Measurements from ENCODE around the gene CRHR1. TPM values are rescaled to one million over a fixed set of nuclear protein-coding genes. Genes with fewer than 3 reads are reported as not detected.

Gene CRHR1
- total RNA-seq, 4 donors from 2014 or later: 0.25 to 3.7 (median 1.5) TPM

- DNase-seq (ENCODE audit: low spot score in 2 of 2): no peak
- 79 to 85% methylated on average over 5 of the region's 5 CpGs for WGBS, 2 donors
- TF ChIP-seq CTCF (IDR thresholded peaks at IDR 0.05) (no peak), POLR2A (IDR thresholded peaks at IDR 0.05) (no peak)
- H3K4me3 ChIP-seq (ENCODE audit: low read depth, poor library complexity, severe bottlenecking): no peak overlapping the region
- intact Hi-C loops (cut with DNase I; ENCODE audit: low total_unique reads): no loop called here
These were observed 63.6 kb downstream of the CRHR1 start for GRCh38 chr17:45847747-45848146.

GRCh38 chr17:45848405-45848804 lies 64.3 kb downstream of the CRHR1 start:
- no peak for DNase-seq (ENCODE audit: low spot score in 2 of 2)
- TF ChIP-seq POLR2A (IDR thresholded peaks at IDR 0.05) (no peak), CTCF (IDR thresholded peaks at IDR 0.05) (no peak)
- intact Hi-C loops (cut with DNase I; ENCODE audit: low total_unique reads): no loop called here
- H3K4me3 ChIP-seq (ENCODE audit: low read depth, poor library complexity, severe bottlenecking): no peak overlapping the region
- 85 to 88% methylated on average over 9 of the region's 9 CpGs for WGBS, 2 donors

- intact Hi-C loops (cut with DNase I; ENCODE audit: low total_unique reads): no loop called here
- DNase-seq (ENCODE audit: low spot score in 2 of 2): no peak
- no peak overlapping the region for H3K4me3 ChIP-seq (ENCODE audit: low read depth, poor library complexity, severe bottlenecking)
- WGBS, 2 donors: 71 to 76% methylated on average over 4 to 14 of the region's 15 CpGs
- TF ChIP-seq POLR2A (IDR thresholded peaks at IDR 0.05): no peak
- TF ChIP-seq CTCF (IDR thresholded peaks at IDR 0.05): no peak
These were observed 64.9 kb downstream of the CRHR1 start for GRCh38 chr17:45848868-45849535.

- 83 to 84% methylated on average over 7 of the region's 7 CpGs for WGBS, 2 donors
- H3K4me3 ChIP-seq (ENCODE audit: low read depth, poor library complexity, severe bottlenecking): no peak overlapping the region
- intact Hi-C loops (cut with DNase I; ENCODE audit: low total_unique reads): no loop called here
- TF ChIP-seq CTCF (IDR thresholded peaks at IDR 0.05) (no peak), POLR2A (IDR thresholded peaks at IDR 0.05) (no peak)
- no peak for DNase-seq (ENCODE audit: low spot score in 2 of 2)
These were observed 65.4 kb downstream of the CRHR1 start for GRCh38 chr17:45849536-45849990.

- 67 to 84% methylated on average over 4 of the region's 4 CpGs for WGBS, 2 donors
- TF ChIP-seq CTCF (IDR thresholded peaks at IDR 0.05) (no peak), POLR2A (IDR thresholded peaks at IDR 0.05) (no peak)
- intact Hi-C loops (cut with DNase I; ENCODE audit: low total_unique reads): no loop called here
- no peak overlapping the region for H3K4me3 ChIP-seq (ENCODE audit: low read depth, poor library complexity, severe bottlenecking)
- DNase-seq (ENCODE audit: low spot score in 2 of 2): no peak
These were observed 65.9 kb downstream of the CRHR1 start for GRCh38 chr17:45850011-45850410.

- no peak for TF ChIP-seq CTCF (IDR thresholded peaks at IDR 0.05)
- no peak for TF ChIP-seq POLR2A (IDR thresholded peaks at IDR 0.05)
- WGBS, 2 donors: 78% methylated on average over 5 of the region's 5 CpGs
- no peak overlapping the region for H3K4me3 ChIP-seq (ENCODE audit: low read depth, poor library complexity, severe bottlenecking)
- DNase-seq (ENCODE audit: low spot score in 2 of 2): no peak
- intact Hi-C loops (cut with DNase I; ENCODE audit: low total_unique reads): no loop called here
These were observed 66.3 kb downstream of the CRHR1 start for GRCh38 chr17:45850468-45850867.

Measured in lower leg skin (tissue), 4 donors.